HepG2 (cell line): ENCODE results near the gene ZCCHC17. TPM values are rescaled to one million over a fixed set of nuclear protein-coding genes. Genes with fewer than 3 reads are reported as not detected.

ENCODE experiments used
- ATAC-seq: fragments of 200-7000 bp; cut with Tn5 transposase; 3 replicates; pipeline ENCODE4 v1.9.1; 2020; ENCODE audit warnings: mild to moderate bottlenecking, moderate library complexity
- BruUV-seq: library from RNA; stranded (reverse); fragments of 400-500 nt; replicated peaks from 2 replicates; lab custom pipeline; 2021; lab: Mats Ljungman, UMichigan
- CTCF ChIA-PET: fragments of 300-600 bp; formaldehyde crosslinking; extraction: SDS; loops from one replicate; lab custom pipeline; 2021; ENCODE audit warnings: low total read pairs, inconsistent platforms, low intra/inter-chr PET ratio; lab: Yijun Ruan, JAX
- POLR2A ChIA-PET: fragments of 350-600 bp; sonication (Branson Sonifier 250); formaldehyde crosslinking; loops from one replicate; lab custom pipeline; 2020; ENCODE audit warnings: antibody characterized with exemption, inconsistent platforms; lab: Yijun Ruan, JAX
- DNase-seq: peaks from one replicate; pipeline ENCODE4 v3.0.0-alpha.2; 2015; ENCODE audit warnings: low spot score
- FAIRE-seq: peaks from 3 replicates; lab custom pipeline; 2011; peaks lifted over from hg19 to GRCh38; lab: Jason Lieb, UNC
- H2AFZ ChIP-seq: one replicate; pipeline ENCODE4 v1.6.1; 2011; ENCODE audit warnings: low read length, inconsistent platforms
- H3K27ac ChIP-seq: fragments of 300-600 bp; 3 replicates; pipeline ENCODE4 v1.8.0; 2011; ENCODE audit warnings: mixed run types, mild to moderate bottlenecking, mixed read lengths, low read length, inconsistent platforms; ENCODE audit not compliant: insufficient read depth; ENCODE audit errors: extremely low read length
- H3K27me3 ChIP-seq, 2 experiments: fragments of 200-600 bp in 1 of 2; 2 replicates in 1 of 2; 3 replicates in 1 of 2; pipeline versions ENCODE4 v1.6.0 to v1.8.0; 2011; ENCODE audit warnings: low read length in 2 of 2, mild to moderate bottlenecking in 2 of 2, moderate library complexity in 2 of 2, inconsistent platforms in 1 of 2; ENCODE audit not compliant: insufficient read depth in 2 of 2, control insufficient read depth in 1 of 2
- H3K36me3 ChIP-seq, 2 experiments: fragments of 200-600 bp in 1 of 2; replicated peaks in 1 of 2; 2 replicates in 1 of 2; 3 replicates in 1 of 2; pipeline versions ENCODE4 v1.5.1 to v1.8.0; 2011; ENCODE audit warnings: low read length in 2 of 2, inconsistent platforms in 1 of 2; ENCODE audit not compliant: insufficient read depth in 2 of 2, control insufficient read depth in 1 of 2
- H3K4me1 ChIP-seq: 2 replicates; pipeline ENCODE4 v1.5.1; 2012; ENCODE audit warnings: low read length, inconsistent platforms; ENCODE audit not compliant: insufficient read depth
- H3K4me2 ChIP-seq: 2 replicates; pipeline ENCODE4 v1.6.0; 2011; ENCODE audit warnings: low read depth, low read length, inconsistent platforms
- H3K4me3 ChIP-seq, 3 experiments: fragments of 200-600 bp in 1 of 3; sonication (generic), shearing (Covaris generic) in 1 of 3; replicated peaks in 1 of 3; 2 replicates each; pipeline ENCODE4 v1.5.1; 2011 to 2016; ENCODE audit warnings: low read length in 3 of 3, inconsistent platforms in 2 of 3, low read depth in 2 of 3, mild to moderate bottlenecking in 2 of 3, control low read depth in 1 of 3, mixed read lengths in 1 of 3; ENCODE audit not compliant: insufficient read depth in 1 of 3
- H3K79me2 ChIP-seq: one replicate; pipeline ENCODE4 v1.6.1; 2011; ENCODE audit warnings: low read length, inconsistent platforms; ENCODE audit not compliant: insufficient read depth
- H3K9ac ChIP-seq: 2 replicates; pipeline ENCODE4 v1.6.0; 2011; ENCODE audit warnings: mild to moderate bottlenecking, low read depth, low read length, inconsistent platforms; ENCODE audit not compliant: insufficient read depth
- H3K9me3 ChIP-seq: 2 replicates; pipeline ENCODE4 v1.5.1; 2012; ENCODE audit warnings: mild to moderate bottlenecking, low read length
- H4K20me1 ChIP-seq: 2 replicates; pipeline ENCODE4 v1.6.0; 2011; ENCODE audit warnings: inconsistent platforms, mild to moderate bottlenecking, low read length, moderate library complexity; ENCODE audit not compliant: insufficient read depth
- ARID3A ChIP-seq: IDR thresholded peaks from 2 replicates; pipeline ENCODE4 v1.6.1; 2012; ENCODE audit warnings: low read depth, low read length, improper control_type of control experiment
- NR2F6 ChIP-seq, 2 experiments: IDR thresholded peaks; 2 replicates each; pipeline ENCODE4 v1.6.1; 2016; ENCODE audit warnings: antibody characterized with exemption in 1 of 2, mild to moderate bottlenecking in 1 of 2
- PHB2 ChIP-seq: fragments of 450-650 bp; IDR thresholded peaks from 2 replicates; pipeline ENCODE4 v1.6.1; 2018; ENCODE audit not compliant: partially characterized antibody
- ZBTB10 ChIP-seq: sonication (generic); formaldehyde crosslinking; IDR thresholded peaks from 2 replicates; pipeline ENCODE4 v1.4.0; 2020; ENCODE audit warnings: missing genetic modification reagents, borderline replicate concordance
- ZNF383 ChIP-seq: sonication (generic); formaldehyde crosslinking; IDR thresholded peaks from 2 replicates; pipeline ENCODE4 v1.4.0; 2020; ENCODE audit warnings: missing genetic modification reagents, mild to moderate bottlenecking, borderline replicate concordance
- ZNF616 ChIP-seq: sonication (generic); formaldehyde crosslinking; IDR thresholded peaks from 2 replicates; pipeline ENCODE4 v1.5.0; 2020; ENCODE audit warnings: low read depth, mild to moderate bottlenecking, missing genetic modification reagents
- WGBS: methylation state at CpG from one replicate; pipeline ENCODE4 v1.1.6; 2017; ENCODE audit warnings: low lambda C conversion rate; 5-methylcytosine and 5-hydroxymethylcytosine counted together
- in situ Hi-C: cut with HindIII; loops from 2 replicates; pipeline ENCODE4 v1.10.0; 2017; ENCODE audit warnings: low pct_unique_long_range_greater_than_20kb; ENCODE audit not compliant: extremely low pct_ligation_motif_present
- intact Hi-C: fragments of 100-400 bp; cut with micrococcal nuclease; formaldehyde crosslinking; loops from one replicate; pipeline ENCODE4 v1.10.0; 2022; ENCODE audit not compliant: unreplicated experiment
- polyA plus RNA-seq, 8 experiments: library from polyadenylated mRNA; depleted of rRNA in 3 of 8; stranded (reverse) in 7 of 8; unstranded in 1 of 8; fragments of >200 nt; fragmentation: Illumina TruSeq in 4 of 8; extraction: Trizol in 4 of 8; gene quantifications; 2 replicates each; pipeline versions ENCODE4 v1.2.1 to v1.2.3, GENCODE V29; 2011 to 2016; ENCODE audit warnings: low read depth in 4 of 8, missing spikeins in 1 of 8, mixed read lengths in 1 of 8; ENCODE audit not compliant: insufficient read depth in 1 of 8
- total RNA-seq, 5 experiments: library from RNA; depleted of rRNA; stranded (reverse); fragments of >200 nt; fragmentation: Illumina TruSeq; extraction: Trizol; gene quantifications; 2 replicates each; pipeline ENCODE4 v1.2.3, GENCODE V29; 2016; ENCODE audit warnings: low read depth in 1 of 5
- TF ChIP-seq, protein P1 (sequence below): sonication (generic); IDR thresholded peaks from 2 replicates; pipeline ENCODE4 v1.6.1; 2016; ENCODE audit warnings: low read depth, borderline replicate concordance

ZCCHC17 gene
- total and polyA plus RNA-seq, 2 of the 13 experiments (the other 11 are each of a cell fraction or from before 2014, with no cell fraction given), result 20.5 to 53.0 TPM

DNA sequence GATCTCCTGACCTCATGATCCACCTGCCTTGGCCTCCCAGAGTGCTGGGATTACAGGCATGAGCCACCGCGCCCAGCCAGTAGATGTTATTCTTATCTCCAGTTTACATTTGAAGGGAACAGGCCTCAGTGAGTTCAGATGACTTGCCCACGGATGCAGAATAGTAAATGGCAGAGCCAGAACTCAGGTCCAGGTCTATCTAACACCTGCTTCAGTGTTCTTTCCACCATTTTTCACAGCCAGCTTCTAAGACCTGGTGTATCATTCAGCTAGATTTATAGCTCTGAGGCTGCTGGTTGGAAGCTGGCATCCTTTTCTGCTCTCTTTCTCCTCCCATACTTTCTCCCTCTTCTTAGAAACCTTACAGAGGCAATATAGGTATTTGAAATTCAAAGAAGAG is 65.2 kb downstream of the ZCCHC17 start:
- Histone ChIP-seq H3K4me1 (no peaks in the 10 kb centered on the region), H3K36me3 (peaks cover 9 to 45% of the 10 kb centered on the region in 2 experiments; a peak in 4 of 5 replicates), H2AFZ (no peak overlapping the region), H3K9me3 (no peaks in the 10 kb centered on the region), H3K4me3 (no peak overlapping the region), H3K79me2 (no peaks in the 10 kb centered on the region), H4K20me1 (no peaks in the 10 kb centered on the region), H3K9ac (no peak overlapping the region), H3K27ac (no peak overlapping the region), H3K4me2 (no peak overlapping the region), H3K27me3 (no peaks in the 10 kb centered on the region)
- ChIA-PET POLR2A (no interaction called here), CTCF (no interaction called here)
- ATAC-seq (no peak), DNase-seq (no peak), FAIRE-seq (no peak)
- intact Hi-C loops (no loop called here), in situ Hi-C loops (no loop called here)
- TF ChIP-seq ARID3A (no peak), ZNF383 (CRISPR knock-in tag) (no peak), NR2F6 (IDR thresholded peaks at IDR 0.05) (no peak), NR2F6 (CRISPR knock-in tag; IDR thresholded peaks at IDR 0.05) (no peak), ZNF616 (CRISPR knock-in tag) (no peak), PHB2 (no peak), ZBTB10 (CRISPR knock-in tag) (no peak)
- TF ChIP-seq, protein P1, sequence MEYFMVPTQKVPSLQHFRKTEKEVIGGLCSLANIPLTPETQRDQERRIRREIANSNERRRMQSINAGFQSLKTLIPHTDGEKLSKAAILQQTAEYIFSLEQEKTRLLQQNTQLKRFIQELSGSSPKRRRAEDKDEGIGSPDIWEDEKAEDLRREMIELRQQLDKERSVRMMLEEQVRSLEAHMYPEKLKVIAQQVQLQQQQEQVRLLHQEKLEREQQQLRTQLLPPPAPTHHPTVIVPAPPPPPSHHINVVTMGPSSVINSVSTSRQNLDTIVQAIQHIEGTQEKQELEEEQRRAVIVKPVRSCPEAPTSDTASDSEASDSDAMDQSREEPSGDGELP, result no peak
- WGBS, result 97% methylated on average over 3 of the region's 3 CpGs
- BruUV-seq, result no TSS peak
